Endothelial cell of umbilical vein (primary cell): ENCODE data around the gene SLIT1. TPM values are rescaled to one million over a fixed set of nuclear protein-coding genes. Genes with fewer than 3 reads are reported as not detected.

Experiments used
- BruUV-seq: library from RNA; stranded (reverse); fragments of 400-500 nt; replicated peaks from 2 replicates; lab custom pipeline; 2021; lab: Mats Ljungman, UMichigan
- CTCF ChIA-PET: fragments of 300-600, 350-600 bp; sonication (Branson Sonifier 250); formaldehyde crosslinking; loops from one replicate; lab custom pipeline; 2021; ENCODE audit warnings: antibody characterized with exemption, inconsistent platforms; lab: Charles Lee
- POLR2A ChIA-PET: fragments of 300-600, 350-600 bp; sonication (Branson Sonifier 250); formaldehyde crosslinking; loops from one replicate; lab custom pipeline; 2021; ENCODE audit warnings: antibody characterized with exemption, inconsistent platforms; lab: Charles Lee
- DNase-seq: peaks from one replicate; pipeline ENCODE4 v3.0.0-alpha.2; 2011; ENCODE audit warnings: low read depth, low spot score
- FAIRE-seq: peaks from 2 replicates; lab custom pipeline; 2011; peaks lifted over from hg19 to GRCh38; lab: Jason Lieb, UNC
- H2AFZ ChIP-seq: 2 replicates; pipeline ENCODE4 v1.6.0; 2012; ENCODE audit warnings: low read depth, low read length, control low read depth, inconsistent platforms
- H3K27ac ChIP-seq: 2 replicates; pipeline ENCODE4 v1.5.1; 2011; ENCODE audit warnings: low read depth, mild to moderate bottlenecking, control low read depth, low read length, moderate library complexity; ENCODE audit not compliant: insufficient read depth
- H3K27me3 ChIP-seq, 2 experiments: 2 replicates each; pipeline versions ENCODE4 v1.6.0 to v1.6.1; 2011; ENCODE audit warnings: low read length in 2 of 2, mixed read lengths in 1 of 2; ENCODE audit not compliant: control insufficient read depth in 2 of 2, insufficient read depth in 2 of 2
- H3K36me3 ChIP-seq, 2 experiments: 2 replicates in 1 of 2; 3 replicates in 1 of 2; pipeline ENCODE4 v1.5.1; 2011; ENCODE audit warnings: low read length in 2 of 2, mild to moderate bottlenecking in 1 of 2, moderate library complexity in 1 of 2; ENCODE audit not compliant: control insufficient read depth in 2 of 2, insufficient read depth in 2 of 2; ENCODE audit errors: extremely low read depth in 1 of 2
- H3K4me1 ChIP-seq: 3 replicates; pipeline ENCODE4 v1.5.1; 2011; ENCODE audit warnings: mild to moderate bottlenecking, low read length; ENCODE audit not compliant: control insufficient read depth, insufficient read depth; ENCODE audit errors: extremely low read depth
- H3K4me2 ChIP-seq: 2 replicates; pipeline ENCODE4 v1.6.1; 2011; ENCODE audit warnings: low read length, control low read depth, mixed read lengths; ENCODE audit not compliant: insufficient read depth
- H3K4me3 ChIP-seq, 3 experiments: fragments of 200-600 bp in 1 of 3; sonication (generic), shearing (Covaris generic) in 1 of 3; replicated peaks in 1 of 3; 2 replicates each; pipeline ENCODE4 v1.5.1; 2011 to 2016; ENCODE audit warnings: control low read depth in 3 of 3, low read length in 3 of 3, mild to moderate bottlenecking in 2 of 3, inconsistent platforms in 1 of 3, low read depth in 1 of 3, moderate library complexity in 1 of 3; ENCODE audit not compliant: insufficient read depth in 1 of 3
- H3K79me2 ChIP-seq: 2 replicates; pipeline ENCODE4 v1.6.0; 2012; ENCODE audit warnings: low read length, inconsistent platforms; ENCODE audit not compliant: control insufficient read depth, insufficient read depth
- H3K9ac ChIP-seq: replicated peaks from 2 replicates; pipeline ENCODE3; 2011; ENCODE audit warnings: low read length, control low read depth; ENCODE audit not compliant: insufficient read depth; ENCODE audit errors: extremely low read depth
- H3K9me1 ChIP-seq: replicated peaks from 3 replicates; pipeline ENCODE4 v1.6.0; 2011; ENCODE audit warnings: mild to moderate bottlenecking, low read length; ENCODE audit not compliant: control insufficient read depth, insufficient read depth; ENCODE audit errors: extremely low read depth
- H3K9me3 ChIP-seq: replicated peaks from 2 replicates; pipeline ENCODE4 v1.5.1; 2012; ENCODE audit warnings: low read length, inconsistent platforms; ENCODE audit not compliant: control insufficient read depth, insufficient read depth
- H4K20me1 ChIP-seq: replicated peaks from 2 replicates; pipeline ENCODE3; 2011; ENCODE audit warnings: mild to moderate bottlenecking, low read length; ENCODE audit not compliant: control insufficient read depth, insufficient read depth; ENCODE audit errors: extremely low read depth
- EZH2 ChIP-seq: IDR thresholded peaks from 2 replicates; pipeline ENCODE4 v1.6.1; 2012; ENCODE audit warnings: borderline replicate concordance, low read depth, mild to moderate bottlenecking, moderate library complexity, low read length, inconsistent platforms; ENCODE audit not compliant: severe bottlenecking
- FOS ChIP-seq: IDR thresholded peaks from 2 replicates; pipeline ENCODE4 v1.6.1; 2011; ENCODE audit warnings: mild to moderate bottlenecking, low read length, moderate library complexity, borderline replicate concordance; ENCODE audit not compliant: insufficient read depth
- GATA2 ChIP-seq: IDR thresholded peaks from 2 replicates; pipeline ENCODE4 v1.7.0; 2011; ENCODE audit warnings: low read depth, mild to moderate bottlenecking, moderate library complexity, mixed read lengths, low read length; ENCODE audit not compliant: insufficient read length, insufficient read depth
- JUN ChIP-seq: IDR thresholded peaks from 2 replicates; pipeline ENCODE4 v1.6.1; 2011; ENCODE audit warnings: borderline replicate concordance, low read depth; ENCODE audit not compliant: insufficient read length, insufficient read depth
- MYC ChIP-seq: IDR thresholded peaks from one replicate; pipeline ENCODE4 v1.6.1; 2011; ENCODE audit warnings: mild to moderate bottlenecking, low read depth, low read length
- POLR2A ChIP-seq: IDR thresholded peaks from 2 replicates; pipeline ENCODE4 v1.6.1; 2012; ENCODE audit warnings: low read depth, mild to moderate bottlenecking, control low read depth, low read length
- POLR2AphosphoS5 ChIP-seq: IDR thresholded peaks from 2 replicates; pipeline ENCODE4 v1.6.1; 2012; ENCODE audit warnings: low read depth, mild to moderate bottlenecking, control low read depth, low read length, moderate library complexity; ENCODE audit not compliant: insufficient read depth
- dilution Hi-C: fragments of 300-500 bp; cut with MboI; formaldehyde crosslinking; loops from one replicate; pipeline ENCODE4 v1.15.0; 2019; ENCODE audit warnings: low sequenced_read_pairs; ENCODE audit not compliant: extremely low pct_ligation_motif_present
- intact Hi-C: fragments of 100-400 bp; cut with micrococcal nuclease; formaldehyde crosslinking; loops from one replicate; pipeline ENCODE4 v1.10.0; 2022
- polyA plus RNA-seq, 4 experiments: library from polyadenylated mRNA; depleted of rRNA in 3 of 4; stranded (reverse) in 3 of 4; unstranded in 1 of 4; fragments of >200 nt; gene quantifications; 2 replicates each; pipeline versions ENCODE4 v1.2.1 to v1.2.3, GENCODE V29; 2011 to 2012; ENCODE audit warnings: missing spikeins in 1 of 4
- total RNA-seq: library from RNA; stranded (reverse); gene quantifications from 2 replicates; pipeline ENCODE4 v1.2.3, GENCODE V29; 2021
- TF ChIP-seq, protein P1 (sequence below), 2 donors: IDR thresholded peaks; 1 replicate in 1 of 2; 2 replicates in 1 of 2; pipeline ENCODE4 v1.5.1; 2011; ENCODE audit warnings: low read length in 2 of 2, mild to moderate bottlenecking in 2 of 2, moderate library complexity in 2 of 2, control low read depth in 1 of 2, inconsistent platforms in 1 of 2, low read depth in 1 of 2; ENCODE audit not compliant: insufficient read depth in 1 of 2; ENCODE audit errors: extremely low read depth in 1 of 2
- TF ChIP-seq, protein P2 (sequence below): IDR thresholded peaks from 2 replicates; pipeline ENCODE4 v1.6.1; 2011; ENCODE audit not compliant: insufficient read depth, insufficient read length

The SLIT1 gene
- total and polyA plus RNA-seq, 2 donors (not counting 3 experiments of a cell fraction or from before 2014, with no cell fraction given): 0.04 to 0.20 TPM

DNA sequence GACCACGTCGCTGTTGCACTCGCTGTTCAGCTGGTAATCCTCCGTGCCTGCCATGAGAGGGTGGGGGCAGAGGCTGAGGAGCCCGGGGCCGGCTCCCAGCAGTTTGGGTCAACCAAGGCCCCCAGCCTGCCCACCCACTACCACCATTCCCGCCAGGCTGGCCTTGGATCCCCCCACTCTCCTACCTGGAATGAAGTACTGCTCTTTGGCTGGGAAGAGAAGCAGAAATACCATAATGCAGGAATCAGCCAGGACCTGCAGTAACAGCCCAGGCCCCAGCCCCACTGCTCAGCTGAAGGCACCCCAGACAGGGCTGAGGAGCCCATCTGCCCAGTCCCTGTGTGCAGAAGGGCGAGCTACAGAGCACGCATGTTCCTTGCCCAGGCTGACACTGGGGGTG is 138.0 kb downstream of the SLIT1 start:
- no peak overlapping the region for H3K4me2 ChIP-seq
- H3K9ac ChIP-seq: no peak overlapping the region
- no peak overlapping the region for H3K4me3 ChIP-seq
- H3K27me3 ChIP-seq: peaks cover 0 to 2% of the 10 kb centered on the region in 2 experiments
- DNase-seq (no peak), FAIRE-seq (no peak)
- no peaks in the 10 kb centered on the region for H3K79me2 ChIP-seq
- ChIA-PET POLR2A (no interaction called here), CTCF (interaction anchor here (0.7 to 1.4 kb wide), 2 partner anchors 10 to 25 kb away, joined by 3 to 4 read pairs; no protein-coding TSS in a partner anchor)
- no TSS peak for BruUV-seq
- no peaks in the 10 kb centered on the region for H3K9me1 ChIP-seq
- H3K9me3 ChIP-seq: no peaks in the 10 kb centered on the region
- intact Hi-C loops: no loop called here
- TF ChIP-seq, protein P1, sequence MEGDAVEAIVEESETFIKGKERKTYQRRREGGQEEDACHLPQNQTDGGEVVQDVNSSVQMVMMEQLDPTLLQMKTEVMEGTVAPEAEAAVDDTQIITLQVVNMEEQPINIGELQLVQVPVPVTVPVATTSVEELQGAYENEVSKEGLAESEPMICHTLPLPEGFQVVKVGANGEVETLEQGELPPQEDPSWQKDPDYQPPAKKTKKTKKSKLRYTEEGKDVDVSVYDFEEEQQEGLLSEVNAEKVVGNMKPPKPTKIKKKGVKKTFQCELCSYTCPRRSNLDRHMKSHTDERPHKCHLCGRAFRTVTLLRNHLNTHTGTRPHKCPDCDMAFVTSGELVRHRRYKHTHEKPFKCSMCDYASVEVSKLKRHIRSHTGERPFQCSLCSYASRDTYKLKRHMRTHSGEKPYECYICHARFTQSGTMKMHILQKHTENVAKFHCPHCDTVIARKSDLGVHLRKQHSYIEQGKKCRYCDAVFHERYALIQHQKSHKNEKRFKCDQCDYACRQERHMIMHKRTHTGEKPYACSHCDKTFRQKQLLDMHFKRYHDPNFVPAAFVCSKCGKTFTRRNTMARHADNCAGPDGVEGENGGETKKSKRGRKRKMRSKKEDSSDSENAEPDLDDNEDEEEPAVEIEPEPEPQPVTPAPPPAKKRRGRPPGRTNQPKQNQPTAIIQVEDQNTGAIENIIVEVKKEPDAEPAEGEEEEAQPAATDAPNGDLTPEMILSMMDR (IDR thresholded peaks at IDR 0.05; ENCODE audit: extremely low read depth in 1 of 2, insufficient read depth in 1 of 2, low read depth in 1 of 2, low read length in 2 of 2): no peak
- TF ChIP-seq GATA2 (no peak), JUN (no peak), POLR2AphosphoS5 (no peak), EZH2 (no peak), POLR2A (no peak), FOS (no peak), MYC (no peak)
- TF ChIP-seq, protein P2, sequence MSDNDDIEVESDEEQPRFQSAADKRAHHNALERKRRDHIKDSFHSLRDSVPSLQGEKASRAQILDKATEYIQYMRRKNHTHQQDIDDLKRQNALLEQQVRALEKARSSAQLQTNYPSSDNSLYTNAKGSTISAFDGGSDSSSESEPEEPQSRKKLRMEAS: no peak
- dilution Hi-C loops: no loop called here
- no peaks in the 10 kb centered on the region for H3K36me3 ChIP-seq
- H2AFZ ChIP-seq: no peak overlapping the region
- H4K20me1 ChIP-seq: no peaks in the 10 kb centered on the region
- H3K27ac ChIP-seq: no peak overlapping the region
- no peaks in the 10 kb centered on the region for H3K4me1 ChIP-seq
